GM21526 (cell line): ENCODE results near the gene CDV3.

Experiments
- ATAC-seq: cut with Tn5 transposase; IDR thresholded peaks from one replicate; pipeline ENCODE4 v1.9.1; 2021; ENCODE audit warnings: moderate library complexity; ENCODE audit not compliant: unreplicated experiment, low FRiP score

Gene CDV3

DNA sequence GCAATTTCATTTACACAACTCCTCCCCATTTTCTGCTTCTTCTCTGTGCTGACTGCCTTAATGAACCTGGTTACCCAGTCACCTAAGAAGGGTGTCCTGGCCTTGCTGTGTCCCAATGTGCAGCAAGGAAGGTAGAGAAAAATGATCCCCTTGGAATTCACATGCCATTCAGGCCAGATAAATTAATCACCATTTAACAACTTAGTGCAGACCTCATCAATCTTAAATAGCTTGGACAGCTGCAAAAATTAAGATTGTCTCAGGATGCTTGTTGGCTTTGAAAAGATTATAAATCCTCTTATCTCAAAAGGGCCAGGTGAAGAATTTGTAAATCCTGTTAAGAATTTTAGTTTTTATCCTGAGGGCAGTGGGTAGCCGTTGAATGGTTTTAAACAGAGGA is 9.7 kb upstream of the CDV3 start:
- no peak for ATAC-seq

GRCh38 chr3:133568294-133569014 is 5.0 kb upstream of the CDV3 start:
- no peak for ATAC-seq

- ATAC-seq = no peak
Observed at GRCh38 chr3:133570139-133570936, 3.1 kb upstream of the CDV3 start.

- no peak for ATAC-seq
Observed at GRCh38 chr3:133570937-133571320, 2.6 kb upstream of the CDV3 start.

GRCh38 chr3:133572158-133573053 is 1.1 kb upstream of the CDV3 start:
- ATAC-seq = no peak

- peak; percentile 68 for ATAC-seq
Observed at GRCh38 chr3:133573054-133573628, 345 bp upstream of the CDV3 start.

DNA sequence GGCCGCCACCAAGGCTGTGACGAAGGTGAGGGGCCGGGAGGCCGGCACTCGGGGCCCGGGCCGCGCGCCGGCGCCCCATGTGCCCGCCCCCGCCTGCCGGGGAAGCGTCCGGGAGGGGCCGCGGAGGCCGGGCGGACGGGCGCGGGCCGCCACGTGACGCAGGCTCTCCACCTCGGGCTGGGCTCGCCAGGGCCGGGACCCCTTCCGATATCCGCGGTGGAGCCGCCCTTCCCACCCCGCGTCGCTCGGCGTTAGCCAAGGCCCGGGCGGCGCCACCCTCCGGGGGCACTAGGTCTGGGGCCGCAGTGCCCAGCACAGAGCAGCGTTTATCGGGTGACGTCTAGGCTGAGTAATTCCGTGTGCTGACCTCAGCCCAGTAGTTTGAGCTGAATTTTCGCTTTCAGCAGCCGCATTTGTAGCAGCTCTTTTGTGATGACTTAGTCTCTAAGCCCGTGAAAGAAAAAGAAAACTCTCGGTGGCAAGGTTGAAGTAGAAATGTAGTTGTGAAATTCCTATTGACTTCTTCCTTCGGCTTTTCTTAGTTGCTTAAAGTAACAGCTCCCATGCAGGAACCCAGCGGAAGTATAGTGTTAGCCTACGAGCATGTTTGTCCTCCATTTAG is 885 bp downstream of the CDV3 start:
- ATAC-seq = peak; percentile 29

DNA sequence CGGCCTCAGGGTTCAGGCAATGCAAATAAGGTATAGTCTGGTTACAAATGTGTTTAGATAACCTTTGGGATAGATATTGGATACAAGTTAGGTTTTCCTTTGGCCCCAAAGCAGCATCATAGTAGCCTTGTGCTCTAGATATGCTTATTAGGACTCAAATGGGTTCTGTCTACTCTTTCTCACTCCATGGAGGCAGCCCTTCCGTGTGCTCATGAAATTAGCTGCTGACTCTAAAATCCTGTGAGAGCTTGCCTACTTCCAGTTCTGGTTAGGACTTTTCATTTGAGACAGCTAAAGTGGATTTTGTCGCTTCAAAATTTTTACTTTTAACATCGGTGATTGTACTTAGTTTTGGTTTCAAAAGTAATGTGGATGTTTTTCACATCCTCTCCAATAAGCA is 1.6 kb downstream of the CDV3 start:
- ATAC-seq = no peak

- no peak for ATAC-seq
Observed at GRCh38 chr3:133576169-133576568, 2.7 kb downstream of the CDV3 start.

GRCh38 chr3:133578548-133579191 is 5.2 kb downstream of the CDV3 start:
- ATAC-seq = no peak

DNA sequence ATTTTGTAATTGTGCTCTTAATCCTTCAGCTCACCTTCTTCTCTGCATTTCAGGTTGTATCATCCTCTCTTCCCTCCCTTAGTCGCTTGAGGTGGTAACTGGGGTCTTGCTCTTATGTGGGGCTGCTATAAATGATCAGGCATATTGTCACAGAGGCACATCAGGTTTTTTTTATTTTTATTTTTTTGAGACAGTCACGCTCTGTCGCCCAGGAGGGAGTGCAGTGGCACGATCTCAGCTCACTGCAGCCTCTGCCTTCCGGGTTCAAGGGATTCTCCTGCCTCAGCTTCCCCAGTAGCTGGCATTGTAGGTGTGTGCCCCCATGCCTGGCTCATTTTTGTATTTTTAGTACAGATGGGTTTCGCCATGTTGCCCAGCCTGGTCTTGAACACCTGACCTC is 9.9 kb downstream of the CDV3 start:
- no peak for ATAC-seq

GRCh38 chr3:133588035-133588434 is 14.5 kb downstream of the CDV3 start:
- ATAC-seq = no peak

- no peak for ATAC-seq
Observed at GRCh38 chr3:133588784-133589465, 15.4 kb downstream of the CDV3 start.

DNA sequence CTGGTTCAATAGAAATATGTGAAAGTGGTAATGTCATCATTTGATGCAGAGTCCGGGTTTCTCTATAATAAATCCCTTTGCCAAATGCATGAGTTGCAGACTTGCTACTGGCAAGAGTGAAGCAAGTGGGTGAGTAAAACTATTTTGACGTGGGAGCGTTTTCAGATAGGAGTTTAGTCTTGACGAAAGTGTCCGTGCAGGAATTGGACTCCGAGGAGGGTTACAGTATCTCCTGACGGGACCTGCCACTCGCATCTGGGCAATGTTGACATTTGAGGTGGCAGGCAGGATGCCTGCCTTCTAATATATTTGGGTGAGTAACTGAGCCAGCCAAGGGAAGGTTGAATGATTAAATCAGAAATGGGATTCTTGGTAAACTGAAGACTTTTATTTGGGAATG is 16.0 kb downstream of the CDV3 start:
- ATAC-seq = no peak

DNA sequence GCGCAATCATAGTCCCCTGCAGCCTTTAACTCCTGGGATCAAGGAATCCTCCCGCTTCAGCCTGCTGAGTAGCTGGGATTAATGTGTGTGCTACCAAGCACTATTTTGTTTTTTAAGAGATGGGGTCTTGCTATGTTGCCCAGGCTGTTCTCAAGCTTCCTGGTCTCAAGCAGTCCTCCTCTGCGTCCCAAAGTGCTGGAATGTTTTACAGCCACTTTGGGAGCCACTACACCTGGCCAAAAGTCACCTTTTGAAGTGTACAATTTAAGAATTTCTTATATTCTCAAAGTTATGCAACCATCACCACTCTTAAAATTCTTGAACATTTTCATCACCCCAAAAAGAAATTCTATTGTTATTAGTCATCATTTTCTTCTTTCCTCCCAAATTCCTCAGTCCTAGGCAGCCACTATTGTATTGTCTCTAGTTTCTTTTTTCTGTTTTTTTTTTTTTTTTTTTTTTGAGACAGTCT is 17.8 kb downstream of the CDV3 start:
- ATAC-seq = no peak

GRCh38 chr3:133592843-133593242 is 19.4 kb downstream of the CDV3 start:
- ATAC-seq = no peak

- ATAC-seq = no peak
Observed at GRCh38 chr3:133593243-133593642, 19.8 kb downstream of the CDV3 start.

DNA sequence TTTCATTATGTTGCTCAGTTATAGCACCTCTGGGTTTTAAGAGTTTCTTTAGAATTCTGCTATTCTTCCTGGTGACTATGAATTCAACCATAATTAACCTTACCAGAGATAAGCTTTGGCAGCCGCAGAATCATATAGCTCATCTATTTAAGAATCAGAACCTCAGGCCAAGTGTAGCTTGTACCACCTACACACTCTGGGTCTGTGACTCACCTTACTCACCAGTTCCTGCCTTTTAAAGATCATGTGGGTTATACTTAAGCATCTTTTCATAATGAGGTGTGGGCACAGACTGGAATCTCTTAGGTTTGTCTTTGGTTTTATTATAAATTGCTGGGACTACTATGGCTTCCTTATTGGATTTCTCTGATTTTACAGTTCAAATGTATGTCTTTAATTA is 21.9 kb downstream of the CDV3 start:
- ATAC-seq = no peak

GRCh38 chr3:133598405-133598804 is 24.9 kb downstream of the CDV3 start:
- ATAC-seq = no peak
